Panc1 (cell line): ENCODE results near the gene FTCDNL1. TPM values are rescaled to one million over a fixed set of nuclear protein-coding genes. Genes with fewer than 3 reads are reported as not detected.

Source experiments
- ATAC-seq: fragments of 200-7000 bp; cut with Tn5 transposase; 2 replicates; pipeline ENCODE4 v1.9.1; 2020; ENCODE audit warnings: mild to moderate bottlenecking, moderate library complexity
- BruUV-seq: library from RNA; stranded (reverse); fragments of 400-500 nt; replicated peaks from 2 replicates; lab custom pipeline; 2021; lab: Mats Ljungman, UMichigan
- CTCF ChIA-PET: fragments of 300-600 bp; sonication (Branson Sonifier 250); formaldehyde crosslinking; loops from one replicate; lab custom pipeline; 2022; ENCODE audit warnings: antibody characterized with exemption; lab: Charles Lee
- POLR2A ChIA-PET: fragments of 300-600 bp; sonication (Branson Sonifier 250); formaldehyde crosslinking; loops from one replicate; lab custom pipeline; 2022; ENCODE audit warnings: antibody characterized with exemption; lab: Charles Lee
- DNase-seq: peaks from one replicate; pipeline ENCODE4 v3.0.0-alpha.2; 2010; ENCODE audit warnings: low read depth, low spot score
- H3K27ac ChIP-seq: 2 replicates; pipeline ENCODE4 v1.5.1; 2011; ENCODE audit warnings: mild to moderate bottlenecking, low read length, inconsistent platforms
- H3K27me3 ChIP-seq: fragments of 200-500 bp; sonication (Bioruptor generic); 2 replicates; pipeline ENCODE4 v1.6.0; 2014; ENCODE audit warnings: low read length, inconsistent platforms; ENCODE audit not compliant: control insufficient read depth, insufficient read depth
- H3K36me3 ChIP-seq: fragments of 200-500 bp; sonication (Bioruptor generic); 2 replicates; pipeline ENCODE4 v1.5.1; 2014; ENCODE audit warnings: inconsistent platforms, mild to moderate bottlenecking, low read length, moderate library complexity; ENCODE audit not compliant: control insufficient read depth, insufficient read depth
- H3K4me1 ChIP-seq: 2 replicates; pipeline ENCODE4 v1.5.1; 2011; ENCODE audit warnings: inconsistent platforms, mild to moderate bottlenecking, low read length, moderate library complexity; ENCODE audit not compliant: control insufficient read depth, insufficient read depth
- H3K4me3 ChIP-seq, 2 experiments: 2 replicates each; pipeline ENCODE4 v1.5.1; 2011 to 2012; ENCODE audit warnings: low read depth in 2 of 2, low read length in 2 of 2, mild to moderate bottlenecking in 2 of 2, inconsistent platforms in 1 of 2, moderate library complexity in 1 of 2
- H3K9me3 ChIP-seq: fragments of 200-500 bp; sonication (Bioruptor generic); 2 replicates; pipeline ENCODE4 v1.5.1; 2014; ENCODE audit warnings: low read depth, mild to moderate bottlenecking, inconsistent platforms, low read length, moderate library complexity; ENCODE audit not compliant: control insufficient read depth, insufficient read depth
- CTCF ChIP-seq: fragments of 450-650 bp; IDR thresholded peaks from 2 replicates; pipeline ENCODE4 v1.5.1; 2017; ENCODE audit warnings: mild to moderate bottlenecking
- POLR2AphosphoS5 ChIP-seq: IDR thresholded peaks from 2 replicates; pipeline ENCODE4 v1.6.1; 2012; ENCODE audit warnings: mild to moderate bottlenecking, low read depth, low read length, moderate library complexity
- REST ChIP-seq, 2 experiments: IDR thresholded peaks; 2 replicates each; pipeline ENCODE4 v1.6.1; 2011 to 2012; ENCODE audit warnings: low read depth in 2 of 2, control low read depth in 1 of 2, low read length in 1 of 2, mild to moderate bottlenecking in 1 of 2, moderate library complexity in 1 of 2; ENCODE audit not compliant: insufficient read depth in 1 of 2
- SIN3A ChIP-seq: IDR thresholded peaks from 2 replicates; pipeline ENCODE4 v1.6.1; 2012; ENCODE audit warnings: low read depth, mild to moderate bottlenecking, low read length, moderate library complexity, borderline replicate concordance; ENCODE audit not compliant: insufficient read depth
- TCF7L2 ChIP-seq: IDR thresholded peaks from 2 replicates; pipeline ENCODE4 v1.6.1; 2011; ENCODE audit warnings: mild to moderate bottlenecking, low read depth, low read length, inconsistent platforms
- in situ Hi-C: cut with HindIII; loops from 2 replicates; pipeline ENCODE4 v1.10.0; 2016; ENCODE audit warnings: low sequenced_read_pairs, low pct_unique_long_range_greater_than_20kb
- intact Hi-C: fragments of 100-400 bp; cut with micrococcal nuclease; formaldehyde crosslinking; loops from one replicate; pipeline ENCODE4 v1.10.0; 2022; ENCODE audit not compliant: unreplicated experiment
- total RNA-seq: library from RNA; stranded (reverse); gene quantifications from one replicate; pipeline ENCODE4 v1.2.1, GENCODE V29; 2021; ENCODE audit not compliant: unreplicated experiment

FTCDNL1 gene
- total RNA-seq, 1 experiment from 2014 or later, result 2.8 TPM

DNA sequence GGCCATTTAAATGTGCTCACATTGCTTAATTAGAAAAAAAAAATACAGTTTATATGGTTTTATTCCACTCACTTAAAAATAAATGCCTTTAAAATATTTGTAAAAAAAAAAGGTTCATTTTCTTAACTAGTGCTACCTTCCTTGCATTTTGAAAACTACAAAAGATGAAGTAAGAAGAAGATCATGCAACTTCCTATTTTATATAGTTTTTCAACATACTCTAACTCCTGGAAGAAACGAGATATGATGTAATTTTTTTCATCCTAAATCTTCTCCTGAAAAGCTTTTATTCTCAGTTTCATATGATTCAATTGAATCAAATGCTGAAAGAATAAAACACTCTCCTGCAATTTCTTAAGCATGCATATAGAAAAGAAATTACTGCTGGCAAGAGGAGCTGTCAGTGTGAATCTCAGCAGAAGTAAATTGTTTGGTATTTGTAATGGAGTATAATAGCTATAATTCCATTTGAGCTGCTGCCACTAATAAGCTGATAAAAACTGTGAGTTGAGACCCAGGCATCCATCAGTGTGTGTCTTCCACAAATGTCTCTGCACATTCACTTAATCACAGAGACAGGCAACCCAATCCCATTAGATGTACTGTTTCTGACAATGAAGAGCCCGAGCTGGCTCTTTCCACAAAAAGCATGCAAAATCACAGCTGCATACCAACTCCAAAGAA lies 3.7 kb downstream of the FTCDNL1 start:
- BruUV-seq, result no TSS peak
- Histone ChIP-seq H3K4me1 (no peaks in the 10 kb centered on the region; the same call in 1 of the 2 replicates), H3K9me3 (no peaks in the 10 kb centered on the region), H3K27me3 (no peaks in the 10 kb centered on the region; the same call in 1 of the 2 replicates), H3K27ac (no peak overlapping the region), H3K36me3 (no peaks in the 10 kb centered on the region), H3K4me3 (no peak overlapping the region)
- TF ChIP-seq SIN3A (no peak), CTCF (no peak), TCF7L2 (no peak), POLR2AphosphoS5 (no peak), REST (IDR thresholded peaks at IDR 0.05; ENCODE audit: insufficient read depth in 1 of 2, low read depth in 2 of 2, low read length in 1 of 2) (no peak)
- DNase-seq (no peak), ATAC-seq (no peak)
- CTCF ChIA-PET, result no interaction called here
- intact Hi-C loops, result no loop called here
- POLR2A ChIA-PET, result no interaction called here
- in situ Hi-C loops, result no loop called here

DNA sequence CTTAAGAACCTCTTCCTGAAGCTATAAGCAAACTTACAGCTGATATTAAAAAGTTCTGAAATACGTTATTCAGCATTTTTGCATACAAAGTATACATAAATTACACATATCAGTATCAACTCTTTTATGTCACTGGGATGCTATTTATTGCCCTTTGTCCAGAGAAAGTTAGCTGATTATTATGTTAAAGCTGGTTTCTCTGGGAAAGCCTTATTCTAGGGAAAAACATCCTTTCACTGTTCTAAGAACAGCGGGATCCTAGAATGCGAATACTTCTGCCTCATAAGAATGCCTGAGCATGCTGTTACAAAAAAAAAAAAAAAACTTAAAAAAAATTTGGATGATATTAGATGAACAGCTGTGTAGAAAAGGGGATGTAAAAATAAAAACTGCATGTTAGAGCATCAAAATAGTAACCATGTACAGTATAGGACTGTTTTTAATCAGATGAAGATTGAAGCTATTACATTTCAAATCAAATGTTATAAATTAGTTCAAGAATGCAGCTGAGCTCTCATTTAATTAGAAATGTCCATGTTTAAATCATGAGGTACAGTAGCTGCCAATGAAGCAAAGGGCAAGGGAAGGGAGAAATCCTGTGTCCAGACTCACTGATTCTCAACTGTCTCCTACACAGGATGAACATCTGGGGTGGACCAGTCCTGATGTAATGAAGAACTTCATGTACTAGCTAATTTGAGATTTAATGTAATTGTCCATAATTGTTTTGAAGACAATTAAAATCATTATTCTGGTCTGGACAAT lies 8.2 kb downstream of the FTCDNL1 start:
- no peaks in the 10 kb centered on the region for H3K4me1 ChIP-seq
- no peaks in the 10 kb centered on the region for H3K9me3 ChIP-seq
- no peaks in the 10 kb centered on the region for H3K36me3 ChIP-seq
- TF ChIP-seq TCF7L2 (no peak), SIN3A (no peak), REST (IDR thresholded peaks at IDR 0.05; ENCODE audit: insufficient read depth in 1 of 2, low read depth in 2 of 2, low read length in 1 of 2) (no peak), POLR2AphosphoS5 (no peak), CTCF (no peak)
- ChIA-PET CTCF (interaction anchor here (0.7 kb wide), 1 partner anchor 138 kb away, joined by 4 read pairs; no protein-coding TSS in a partner anchor), POLR2A (no interaction called here)
- no peak overlapping the region for H3K4me3 ChIP-seq
- no peaks in the 10 kb centered on the region for H3K27me3 ChIP-seq
- in situ Hi-C loops, result no loop called here
- intact Hi-C loops, result no loop called here
- DNase-seq (no peak), ATAC-seq (no peak)
- no peak overlapping the region for H3K27ac ChIP-seq
- BruUV-seq, result no TSS peak
